ENCODE data around the gene UBL5.
A peak's percentile ranks its signal among the peaks of the same experiment; 100 is the strongest.
"Not testable (repeated sequence)": the region's sequence is repeated elsewhere in the genome, so short reads cannot be mapped to it uniquely, and the experiment has no call there.

The UBL5 gene

GRCh38 chr19:9789066-9789465 lies 38.7 kb upstream of the UBL5 start:
- H3K36me3 ChIP-seq = no peaks in the 10 kb centered on the region
- H3K9me3 ChIP-seq = no peaks in the 10 kb centered on the region
- no peaks in the 10 kb centered on the region for H3K27me3 ChIP-seq
- H3K4me3 ChIP-seq (ENCODE audit: low read depth, low read length) = no peak overlapping the region
- TF ChIP-seq, protein P1, sequence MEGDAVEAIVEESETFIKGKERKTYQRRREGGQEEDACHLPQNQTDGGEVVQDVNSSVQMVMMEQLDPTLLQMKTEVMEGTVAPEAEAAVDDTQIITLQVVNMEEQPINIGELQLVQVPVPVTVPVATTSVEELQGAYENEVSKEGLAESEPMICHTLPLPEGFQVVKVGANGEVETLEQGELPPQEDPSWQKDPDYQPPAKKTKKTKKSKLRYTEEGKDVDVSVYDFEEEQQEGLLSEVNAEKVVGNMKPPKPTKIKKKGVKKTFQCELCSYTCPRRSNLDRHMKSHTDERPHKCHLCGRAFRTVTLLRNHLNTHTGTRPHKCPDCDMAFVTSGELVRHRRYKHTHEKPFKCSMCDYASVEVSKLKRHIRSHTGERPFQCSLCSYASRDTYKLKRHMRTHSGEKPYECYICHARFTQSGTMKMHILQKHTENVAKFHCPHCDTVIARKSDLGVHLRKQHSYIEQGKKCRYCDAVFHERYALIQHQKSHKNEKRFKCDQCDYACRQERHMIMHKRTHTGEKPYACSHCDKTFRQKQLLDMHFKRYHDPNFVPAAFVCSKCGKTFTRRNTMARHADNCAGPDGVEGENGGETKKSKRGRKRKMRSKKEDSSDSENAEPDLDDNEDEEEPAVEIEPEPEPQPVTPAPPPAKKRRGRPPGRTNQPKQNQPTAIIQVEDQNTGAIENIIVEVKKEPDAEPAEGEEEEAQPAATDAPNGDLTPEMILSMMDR (IDR thresholded peaks at IDR 0.05; ENCODE audit: low read depth, low read length) = no peak
- peaks cover 3% of the 10 kb centered on the region for H3K4me1 ChIP-seq
- no peak for DNase-seq

DNA sequence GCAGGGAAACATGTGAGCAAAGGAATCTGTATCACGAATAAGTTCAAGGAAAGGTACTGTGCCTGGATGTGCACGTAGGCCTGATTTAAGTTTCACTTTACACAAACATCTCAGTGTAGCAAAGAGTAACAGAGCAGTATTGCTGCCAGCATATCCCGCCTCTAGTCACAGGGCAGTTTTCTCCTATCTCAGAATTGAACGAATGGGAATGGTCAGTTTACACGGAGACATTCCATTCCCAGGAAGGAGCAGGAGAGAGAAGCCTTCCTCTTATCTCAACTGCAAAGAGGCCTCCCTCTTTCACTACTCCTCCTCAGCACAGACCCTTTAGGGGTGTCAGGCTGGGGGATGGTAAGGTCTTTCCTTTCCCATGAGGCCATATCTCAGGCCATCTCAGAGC lies 38.1 kb upstream of the UBL5 start:
- not testable (repeated sequence) for H3K4me1 ChIP-seq; H3K27me3 ChIP-seq; H3K9me3 ChIP-seq; H3K36me3 ChIP-seq; DNase-seq; H3K4me3 ChIP-seq (ENCODE audit: low read depth, low read length)

GRCh38 chr19:9791073-9791367 lies 36.7 kb upstream of the UBL5 start:
- not testable (repeated sequence) for H3K4me3 ChIP-seq (ENCODE audit: low read depth, low read length); H3K36me3 ChIP-seq; H3K27me3 ChIP-seq; H3K4me1 ChIP-seq; DNase-seq; H3K9me3 ChIP-seq

DNA sequence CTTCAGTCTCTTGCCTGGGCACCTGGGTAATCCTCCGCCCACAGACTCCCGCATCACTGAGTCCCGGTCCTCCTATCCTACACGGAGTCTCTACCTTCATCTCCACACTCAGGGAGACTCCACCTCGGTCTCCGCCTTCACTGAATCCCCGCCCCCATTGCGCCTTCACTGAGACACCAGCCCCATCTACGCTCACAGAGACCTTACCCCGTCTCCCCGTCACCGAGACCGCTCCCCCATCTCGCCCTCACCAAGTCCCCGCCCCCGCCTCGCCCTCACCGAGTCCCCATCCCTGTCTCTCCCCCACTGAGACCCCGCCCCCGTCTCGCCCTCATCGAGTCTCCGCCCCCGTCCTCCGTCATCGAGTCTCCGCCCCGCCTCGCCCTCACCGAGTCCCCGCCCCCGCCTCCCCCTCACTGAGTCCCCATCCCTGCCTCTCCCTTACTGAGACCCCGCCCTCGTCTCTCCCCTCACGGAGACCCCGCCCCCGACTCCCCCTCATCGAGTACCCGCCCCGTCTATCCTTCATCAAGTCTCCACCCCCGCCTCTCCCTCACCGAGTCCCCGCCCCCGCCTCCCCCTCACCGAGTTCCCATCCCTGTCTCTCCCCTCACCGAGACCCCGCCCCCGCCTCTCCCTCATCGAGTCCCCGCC lies 36.0 kb upstream of the UBL5 start:
- peak overlapping the region; percentile 57 for H3K4me3 ChIP-seq (ENCODE audit: low read depth, low read length)
- TF ChIP-seq, protein P1 (IDR thresholded peaks at IDR 0.05; ENCODE audit: low read depth, low read length) = no peak

DNA sequence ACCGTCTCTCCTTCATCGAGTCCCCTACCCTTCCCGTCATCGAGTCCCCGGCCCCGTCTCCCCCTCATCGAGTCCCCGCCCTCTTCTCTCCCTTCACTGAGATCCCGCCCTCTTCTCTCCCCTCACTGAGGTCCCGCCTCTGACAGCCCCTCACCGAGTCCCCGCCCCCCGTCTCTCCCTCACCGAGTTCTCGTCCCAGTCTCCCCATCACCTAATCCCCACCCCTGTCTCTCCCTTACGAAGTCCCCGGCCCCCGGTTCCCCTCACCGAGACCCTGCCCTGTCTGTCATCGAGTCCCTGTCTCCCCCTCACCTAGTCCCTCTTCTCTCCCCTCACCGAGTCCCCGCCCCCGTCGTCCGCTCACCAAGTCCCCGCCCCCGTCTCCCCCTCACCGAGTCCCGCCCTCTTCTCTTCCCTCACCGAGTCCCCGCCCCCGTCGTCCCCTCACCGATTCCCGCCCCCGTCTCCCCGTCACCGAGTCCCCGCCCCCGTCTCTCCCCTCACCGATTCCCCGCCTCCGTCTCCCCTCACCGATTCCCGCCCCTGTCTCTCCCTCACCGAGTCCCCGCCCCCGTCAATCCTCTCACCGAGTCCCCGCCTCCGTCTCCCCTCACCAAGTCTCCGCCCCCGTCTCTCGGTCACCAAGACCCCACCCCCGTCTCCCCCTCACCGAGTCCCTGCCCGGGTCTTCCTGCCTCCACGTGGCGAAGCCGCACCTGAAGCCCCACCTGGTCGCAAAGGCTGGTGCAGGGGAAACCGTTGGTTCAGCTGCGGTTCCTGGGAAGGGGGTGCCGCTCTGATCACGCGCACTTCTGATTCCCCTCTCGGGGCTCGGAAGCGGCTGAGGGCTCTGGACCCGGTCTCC lies 35.3 kb upstream of the UBL5 start:
- no peaks in the 10 kb centered on the region for H3K27me3 ChIP-seq
- peaks cover 5% of the 10 kb centered on the region for H3K4me1 ChIP-seq
- DNase-seq = peak; percentile 98
- H3K4me3 ChIP-seq (ENCODE audit: low read depth, low read length) = peak overlapping the region; percentile 69
- no peaks in the 10 kb centered on the region for H3K36me3 ChIP-seq
- TF ChIP-seq, protein P1 (IDR thresholded peaks at IDR 0.05; ENCODE audit: low read depth, low read length) = no peak
- no peaks in the 10 kb centered on the region for H3K9me3 ChIP-seq

More for the DNA sequence above, 36.0 kb upstream of the UBL5 start:
- no peaks in the 10 kb centered on the region for H3K27me3 ChIP-seq
- H3K36me3 ChIP-seq = no peaks in the 10 kb centered on the region
- H3K9me3 ChIP-seq = no peaks in the 10 kb centered on the region
- DNase-seq = peak; percentile 98
- peaks cover 5% of the 10 kb centered on the region for H3K4me1 ChIP-seq

DNA sequence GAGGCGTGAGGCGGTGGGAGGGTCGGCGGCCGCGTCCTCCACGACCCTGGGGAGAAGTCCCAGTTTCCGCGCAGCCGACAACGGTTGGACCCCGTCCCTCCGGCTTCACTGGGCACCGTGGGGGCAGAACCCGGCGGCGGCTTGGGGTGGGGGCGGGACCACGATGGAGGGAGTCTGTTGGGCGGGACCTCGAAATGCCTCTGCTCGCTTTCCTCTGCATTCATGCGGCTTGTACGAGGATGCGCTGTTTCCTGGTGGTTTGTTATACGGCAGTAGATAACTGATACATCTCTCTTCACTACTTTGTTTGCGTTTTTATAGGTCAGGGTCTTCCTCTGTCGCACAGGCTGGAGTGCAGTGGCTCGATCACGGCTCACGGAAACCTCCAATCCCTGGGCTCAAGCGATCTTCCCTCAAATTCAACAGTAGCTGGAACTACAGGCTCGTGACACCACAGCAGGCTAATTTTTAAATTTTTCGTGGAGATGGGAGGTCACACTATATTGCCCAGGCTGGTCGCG lies 34.6 kb upstream of the UBL5 start:
- H3K4me3 ChIP-seq (ENCODE audit: low read depth, low read length) = peak overlapping the region; percentile 69
- peak; percentile 61 for DNase-seq
- H3K9me3 ChIP-seq = no peaks in the 10 kb centered on the region
- TF ChIP-seq, protein P1 (IDR thresholded peaks at IDR 0.05; ENCODE audit: low read depth, low read length) = no peak
- peaks cover 5% of the 10 kb centered on the region for H3K4me1 ChIP-seq
- H3K27me3 ChIP-seq = no peaks in the 10 kb centered on the region
- H3K36me3 ChIP-seq = no peaks in the 10 kb centered on the region
